HepG2 (cell line): ENCODE measurements around the gene HIVEP2.

Experiments used
- CTCF ChIP-seq: sonication (generic); formaldehyde crosslinking; IDR thresholded peaks from 2 replicates; pipeline ENCODE4 v1.5.0; 2020; ENCODE audit warnings: mild to moderate bottlenecking, missing genetic modification reagents, moderate library complexity
- EZH2 ChIP-seq: conservative IDR thresholded peaks from 2 replicates; pipeline ENCODE4 v1.6.1; 2012; ENCODE audit warnings: mild to moderate bottlenecking, low read depth, low read length, moderate library complexity
- POLR2AphosphoS5 ChIP-seq: IDR thresholded peaks from 2 replicates; pipeline ENCODE4 v1.6.1; 2012; ENCODE audit warnings: low read depth, low read length
- RAD21 ChIP-seq: fragments of 450-650 bp; formaldehyde crosslinking; IDR thresholded peaks from 2 replicates; pipeline ENCODE4 v1.5.0; 2020; ENCODE audit warnings: mild to moderate bottlenecking
- REST ChIP-seq, 2 experiments: IDR thresholded peaks; 2 replicates each; pipeline ENCODE4 v1.6.1; 2011 to 2012; ENCODE audit warnings: low read length in 2 of 2, borderline replicate concordance in 1 of 2, low read depth in 1 of 2, mild to moderate bottlenecking in 1 of 2, moderate library complexity in 1 of 2
- SNAI1 ChIP-seq: sonication (generic); formaldehyde crosslinking; IDR thresholded peaks from 2 replicates; pipeline ENCODE4 v1.5.0; 2020; ENCODE audit warnings: mild to moderate bottlenecking, missing genetic modification reagents, borderline replicate concordance
- TBP ChIP-seq: sonication (generic); formaldehyde crosslinking; IDR thresholded peaks from 2 replicates; pipeline ENCODE4 v1.5.0; 2020; ENCODE audit warnings: missing genetic modification reagents
- ZBTB43 ChIP-seq: sonication (generic); formaldehyde crosslinking; conservative IDR thresholded peaks from 2 replicates; pipeline ENCODE4 v1.4.0; 2020; ENCODE audit warnings: missing genetic modification reagents
- ZC3H4 ChIP-seq: sonication (generic); formaldehyde crosslinking; IDR thresholded peaks from 2 replicates; pipeline ENCODE4 v1.4.0; 2020; ENCODE audit warnings: missing genetic modification reagents, borderline replicate concordance
- ZFP82 ChIP-seq: sonication (generic); formaldehyde crosslinking; IDR thresholded peaks from 2 replicates; pipeline ENCODE4 v1.5.1; 2020; ENCODE audit warnings: mild to moderate bottlenecking, missing genetic modification reagents, borderline replicate concordance
- ZNF337 ChIP-seq: sonication (generic); formaldehyde crosslinking; IDR thresholded peaks from 2 replicates; pipeline ENCODE4 v1.5.1; 2020; ENCODE audit warnings: missing genetic modification reagents, low read depth, mild to moderate bottlenecking, borderline replicate concordance
- ZNF678 ChIP-seq: sonication (generic); formaldehyde crosslinking; IDR thresholded peaks from 2 replicates; pipeline ENCODE4 v1.4.0; 2020; ENCODE audit warnings: mild to moderate bottlenecking, missing genetic modification reagents
- TF ChIP-seq, protein P1 (sequence below): sonication (generic); formaldehyde crosslinking; IDR thresholded peaks from 2 replicates; pipeline ENCODE4 v1.8.0; 2022; ENCODE audit warnings: missing genetic modification reagents, mild to moderate bottlenecking, borderline replicate concordance
- TF ChIP-seq, protein P2 (sequence below): sonication (generic); formaldehyde crosslinking; IDR thresholded peaks from 2 replicates; pipeline ENCODE4 v1.4.0; 2020; ENCODE audit warnings: missing genetic modification reagents

- TF ChIP-seq ZC3H4 (CRISPR knock-in tag) (no peak), ZNF678 (CRISPR knock-in tag) (no peak), REST (IDR thresholded peaks at IDR 0.05; ENCODE audit: borderline replicate concordance in 1 of 2, low read depth in 1 of 2, low read length in 2 of 2) (no peak), ZBTB43 (CRISPR knock-in tag) (no peak), ZFP82 (CRISPR knock-in tag) (no peak), TBP (CRISPR knock-in tag) (no peak), RAD21 (no peak), CTCF (CRISPR knock-in tag) (no peak), POLR2AphosphoS5 (no peak), EZH2 (no peak), SNAI1 (CRISPR knock-in tag) (no peak), ZNF337 (no peak)
- TF ChIP-seq, protein P1, sequence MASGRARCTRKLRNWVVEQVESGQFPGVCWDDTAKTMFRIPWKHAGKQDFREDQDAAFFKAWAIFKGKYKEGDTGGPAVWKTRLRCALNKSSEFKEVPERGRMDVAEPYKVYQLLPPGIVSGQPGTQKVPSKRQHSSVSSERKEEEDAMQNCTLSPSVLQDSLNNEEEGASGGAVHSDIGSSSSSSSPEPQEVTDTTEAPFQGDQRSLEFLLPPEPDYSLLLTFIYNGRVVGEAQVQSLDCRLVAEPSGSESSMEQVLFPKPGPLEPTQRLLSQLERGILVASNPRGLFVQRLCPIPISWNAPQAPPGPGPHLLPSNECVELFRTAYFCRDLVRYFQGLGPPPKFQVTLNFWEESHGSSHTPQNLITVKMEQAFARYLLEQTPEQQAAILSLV (CRISPR knock-in tag) = no peak
- TF ChIP-seq, protein P2, sequence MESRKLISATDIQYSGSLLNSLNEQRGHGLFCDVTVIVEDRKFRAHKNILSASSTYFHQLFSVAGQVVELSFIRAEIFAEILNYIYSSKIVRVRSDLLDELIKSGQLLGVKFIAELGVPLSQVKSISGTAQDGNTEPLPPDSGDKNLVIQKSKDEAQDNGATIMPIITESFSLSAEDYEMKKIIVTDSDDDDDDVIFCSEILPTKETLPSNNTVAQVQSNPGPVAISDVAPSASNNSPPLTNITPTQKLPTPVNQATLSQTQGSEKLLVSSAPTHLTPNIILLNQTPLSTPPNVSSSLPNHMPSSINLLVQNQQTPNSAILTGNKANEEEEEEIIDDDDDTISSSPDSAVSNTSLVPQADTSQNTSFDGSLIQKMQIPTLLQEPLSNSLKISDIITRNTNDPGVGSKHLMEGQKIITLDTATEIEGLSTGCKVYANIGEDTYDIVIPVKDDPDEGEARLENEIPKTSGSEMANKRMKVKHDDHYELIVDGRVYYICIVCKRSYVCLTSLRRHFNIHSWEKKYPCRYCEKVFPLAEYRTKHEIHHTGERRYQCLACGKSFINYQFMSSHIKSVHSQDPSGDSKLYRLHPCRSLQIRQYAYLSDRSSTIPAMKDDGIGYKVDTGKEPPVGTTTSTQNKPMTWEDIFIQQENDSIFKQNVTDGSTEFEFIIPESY (CRISPR knock-in tag) = no peak
Measured at GRCh38 chr6:142914369-142914768, 30.6 kb downstream of the HIVEP2 start.
